GM19397 (cell line): ENCODE measurements around the gene CYBB.
"Not testable (repeated sequence)": the region's sequence is repeated elsewhere in the genome, so short reads cannot be mapped to it uniquely, and the experiment has no call there.

Experiments
- ATAC-seq: cut with Tn5 transposase; IDR thresholded peaks from one replicate; pipeline ENCODE4 v1.9.1; 2021; ENCODE audit warnings: mild to moderate bottlenecking, moderate library complexity; ENCODE audit not compliant: unreplicated experiment

Gene CYBB

GRCh38 chrX:37779857-37780256 is at the start of gene CYBB:
Gene CYBB, plus strand, starts transcription at chrX:37780059. Its CDS starts 19 bp downstream, at chrX:37780078.
- ATAC-seq: no peak

GRCh38 chrX:37745354-37745753 is 34.5 kb upstream of the CYBB start:
- peak; percentile 47 for ATAC-seq

- ATAC-seq: peak; percentile 31
Measured at GRCh38 chrX:37745835-37746217, 34.0 kb upstream of the CYBB start.

GRCh38 chrX:37746218-37746941 is 33.5 kb upstream of the CYBB start:
- peak; percentile 81 for ATAC-seq

- ATAC-seq: no peak
Measured at GRCh38 chrX:37746951-37747350, 32.9 kb upstream of the CYBB start.

GRCh38 chrX:37752281-37752680 is 27.6 kb upstream of the CYBB start:
- ATAC-seq: no peak

- ATAC-seq: no peak
Measured at GRCh38 chrX:37752936-37753335, 26.9 kb upstream of the CYBB start.

- ATAC-seq: no peak
Measured at GRCh38 chrX:37753384-37753783, 26.5 kb upstream of the CYBB start.

GRCh38 chrX:37754516-37754915 is 25.3 kb upstream of the CYBB start:
- peak; percentile 7 for ATAC-seq

- peak; percentile 89 for ATAC-seq
Measured at GRCh38 chrX:37755025-37755424, 24.8 kb upstream of the CYBB start.

- ATAC-seq: no peak
Measured at GRCh38 chrX:37757082-37757481, 22.8 kb upstream of the CYBB start.

- no peak for ATAC-seq
Measured at GRCh38 chrX:37759351-37759750, 20.5 kb upstream of the CYBB start.

GRCh38 chrX:37759878-37760418 is 19.9 kb upstream of the CYBB start:
- no peak for ATAC-seq

- no peak for ATAC-seq
Measured at GRCh38 chrX:37763400-37763799, 16.5 kb upstream of the CYBB start.

- ATAC-seq: no peak
Measured at GRCh38 chrX:37765507-37765906, 14.4 kb upstream of the CYBB start.

GRCh38 chrX:37767430-37767829 is 12.4 kb upstream of the CYBB start:
- no peak for ATAC-seq

GRCh38 chrX:37768866-37769265 is 11.0 kb upstream of the CYBB start:
- ATAC-seq: not testable (repeated sequence)

- peak; percentile 83 for ATAC-seq
Measured at GRCh38 chrX:37776283-37776986, 3.4 kb upstream of the CYBB start.

GRCh38 chrX:37776987-37777325 is 2.9 kb upstream of the CYBB start:
- ATAC-seq: peak; percentile 29

GRCh38 chrX:37781081-37781480 is 1.2 kb downstream of the CYBB start:
- no peak for ATAC-seq

- ATAC-seq: no peak
Measured at GRCh38 chrX:37781814-37782213, 2.0 kb downstream of the CYBB start.

GRCh38 chrX:37782359-37782758 is 2.5 kb downstream of the CYBB start:
- ATAC-seq: no peak
